CD14-positive monocyte (primary cell): ENCODE measurements around the gene SPATA6L. TPM values are rescaled to one million over a fixed set of nuclear protein-coding genes. Genes with fewer than 3 reads are reported as not detected.

Experiments
- DNase-seq, 3 donors: peaks; one replicate each; pipeline ENCODE4 v3.0.0-alpha.2; 2011 to 2022
- H2AFZ ChIP-seq: 2 replicates; pipeline ENCODE4 v1.6.0; 2012; ENCODE audit warnings: mild to moderate bottlenecking, low read depth, low read length, inconsistent platforms; ENCODE audit not compliant: insufficient read depth, poor library complexity, severe bottlenecking
- H3K27ac ChIP-seq, 2 donors: 1 replicate in 1 of 2; 2 replicates in 1 of 2; pipeline ENCODE4 v1.5.1; 2012 to 2013; ENCODE audit warnings: low read length in 2 of 2, control low read depth in 1 of 2, inconsistent platforms in 1 of 2, low read depth in 1 of 2, mild to moderate bottlenecking in 1 of 2
- H3K27me3 ChIP-seq, 2 donors: one replicate each; pipeline versions ENCODE4 v1.6.0 to v1.6.1; 2011 to 2013; ENCODE audit warnings: low read length in 2 of 2; ENCODE audit not compliant: control insufficient read depth in 2 of 2, insufficient read depth in 2 of 2
- H3K36me3 ChIP-seq, 2 donors: replicated peaks in 1 of 2; 1 replicate in 1 of 2; 2 replicates in 1 of 2; pipeline versions ENCODE4 v1.5.1 to v1.6.1; 2012 to 2013; ENCODE audit warnings: low read length in 2 of 2, control low read depth in 1 of 2, inconsistent platforms in 1 of 2, mild to moderate bottlenecking in 1 of 2; ENCODE audit not compliant: insufficient read depth in 2 of 2, control insufficient read depth in 1 of 2
- H3K4me1 ChIP-seq, 2 donors: 1 replicate in 1 of 2; 2 replicates in 1 of 2; pipeline versions ENCODE4 v1.5.1 to v1.6.1; 2012 to 2013; ENCODE audit warnings: low read length in 2 of 2, control low read depth in 1 of 2, inconsistent platforms in 1 of 2, mild to moderate bottlenecking in 1 of 2, moderate library complexity in 1 of 2; ENCODE audit not compliant: insufficient read depth in 2 of 2, control insufficient read depth in 1 of 2
- H3K4me2 ChIP-seq: replicated peaks from 2 replicates; pipeline ENCODE3; 2012; ENCODE audit warnings: low read length, moderate library complexity, mild to moderate bottlenecking; ENCODE audit not compliant: poor library complexity, severe bottlenecking; ENCODE audit errors: extremely low read depth
- H3K4me3 ChIP-seq, 3 experiments: fragments of 200-600 bp in 1 of 3; sonication (generic) in 1 of 3; replicated peaks in 1 of 3; 1 replicate in 2 of 3; 2 replicates in 1 of 3; pipeline ENCODE4 v1.5.1; 2011 to 2013; ENCODE audit warnings: low read length in 3 of 3, mild to moderate bottlenecking in 3 of 3, control low read depth in 2 of 3, low read depth in 2 of 3, inconsistent platforms in 1 of 3, moderate library complexity in 1 of 3
- H3K79me2 ChIP-seq: 2 replicates; pipeline ENCODE4 v1.6.0; 2012; ENCODE audit warnings: mild to moderate bottlenecking, control low read depth, inconsistent platforms, low read length, moderate library complexity; ENCODE audit not compliant: insufficient read depth
- H3K9ac ChIP-seq: 2 replicates; pipeline ENCODE4 v1.6.0; 2017; ENCODE audit warnings: low read length, mild to moderate bottlenecking; ENCODE audit not compliant: insufficient read depth, poor library complexity, severe bottlenecking
- H3K9me3 ChIP-seq, 2 donors: replicated peaks in 1 of 2; 1 replicate in 1 of 2; 2 replicates in 1 of 2; pipeline versions ENCODE4 v1.5.1 to v1.6.1; 2012 to 2013; ENCODE audit warnings: low read length in 2 of 2, control low read depth in 1 of 2; ENCODE audit not compliant: control insufficient read depth in 1 of 2, insufficient read depth in 1 of 2
- H4K20me1 ChIP-seq: 2 replicates; pipeline ENCODE4 v1.6.0; 2012; ENCODE audit warnings: mild to moderate bottlenecking, low read length, control low read depth, moderate library complexity; ENCODE audit not compliant: insufficient read depth
- H3K27ac Mint-ChIP-seq, 7 donors: one replicate each; pipeline ENCODE4 v1.8.0; 2020; ENCODE audit warnings: mild to moderate bottlenecking in 7 of 7, mixed read lengths in 7 of 7, moderate library complexity in 6 of 7, inconsistent platforms in 2 of 7
- H3K27me3 Mint-ChIP-seq, 3 donors: one replicate each; pipeline ENCODE4 v1.8.0; 2021 to 2022; ENCODE audit warnings: low read depth in 3 of 3, mild to moderate bottlenecking in 3 of 3, mixed read lengths in 3 of 3, moderate library complexity in 3 of 3, inconsistent platforms in 1 of 3
- H3K36me3 Mint-ChIP-seq, 2 donors: one replicate each; pipeline ENCODE4 v1.8.0; 2020; ENCODE audit warnings: mixed read lengths in 2 of 2, inconsistent platforms in 1 of 2, mild to moderate bottlenecking in 1 of 2
- H3K4me1 Mint-ChIP-seq: one replicate; pipeline ENCODE4 v1.8.0; 2020; ENCODE audit warnings: mild to moderate bottlenecking, mixed read lengths
- H3K4me3 Mint-ChIP-seq, 2 donors: one replicate each; pipeline ENCODE4 v1.8.0; 2020; ENCODE audit warnings: mild to moderate bottlenecking in 2 of 2, mixed read lengths in 2 of 2, moderate library complexity in 1 of 2
- H3K9me3 Mint-ChIP-seq, 7 donors: one replicate each; pipeline ENCODE4 v1.8.0; 2020 to 2022; ENCODE audit warnings: mixed read lengths in 7 of 7, mild to moderate bottlenecking in 6 of 7, moderate library complexity in 6 of 7, inconsistent platforms in 2 of 7
- WGBS: methylation state at CpG from one replicate; pipeline ENCODE4 v1.1.5; 2013; ENCODE audit warnings: missing lambda C conversion rate; ENCODE audit not compliant: insufficient coverage; 5-methylcytosine and 5-hydroxymethylcytosine counted together
- intact Hi-C, 2 donors: fragments of 100-400 bp; cut with micrococcal nuclease; formaldehyde crosslinking; loops; one replicate each; pipeline versions ENCODE4 v1.15.0 to v1.15.1; 2023
- polyA plus RNA-seq, 3 donors: library from polyadenylated mRNA; depleted of rRNA in 1 of 3; unstranded in 2 of 3; stranded (reverse) in 1 of 3; fragments of 300-500 nt in 2 of 3; fragments of >200 nt in 1 of 3; fragmentation: Illumina TruSeq in 2 of 3; gene quantifications; 1 replicate in 2 of 3; 2 replicates in 1 of 3; pipeline ENCODE4 v1.2.3, GENCODE V29; 2012 to 2021
- TF ChIP-seq, protein P1 (sequence below): fragments of 200-600 bp; IDR thresholded peaks from one replicate; pipeline ENCODE4 v1.8.0; 2022; ENCODE audit warnings: antibody characterized with exemption, mild to moderate bottlenecking

Gene SPATA6L
- polyA plus RNA-seq, 3 donors, result not detected

DNA sequence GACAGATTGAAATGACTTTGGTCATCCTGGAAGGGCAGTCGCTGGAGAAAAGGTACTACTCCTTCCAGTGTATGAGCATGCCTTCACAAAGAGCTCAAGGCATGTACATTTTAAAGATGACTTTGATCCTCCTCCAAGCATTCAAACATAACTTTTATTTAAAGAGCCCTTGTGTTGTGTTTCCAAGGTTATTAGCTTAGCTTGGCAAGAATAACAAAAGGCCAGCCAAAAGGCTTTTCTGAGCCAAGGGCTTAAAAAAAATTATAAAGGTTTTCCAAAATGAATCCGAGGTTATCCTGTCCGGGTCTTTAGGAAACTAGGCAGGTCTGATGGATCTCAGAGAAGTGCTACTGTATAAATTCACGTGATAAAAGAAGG lies 75.2 kb downstream of the SPATA6L start:
- 90% methylated on average over 2 of the region's 4 CpGs for WGBS
- no peak overlapping the region for H3K4me3 Mint-ChIP-seq

DNA sequence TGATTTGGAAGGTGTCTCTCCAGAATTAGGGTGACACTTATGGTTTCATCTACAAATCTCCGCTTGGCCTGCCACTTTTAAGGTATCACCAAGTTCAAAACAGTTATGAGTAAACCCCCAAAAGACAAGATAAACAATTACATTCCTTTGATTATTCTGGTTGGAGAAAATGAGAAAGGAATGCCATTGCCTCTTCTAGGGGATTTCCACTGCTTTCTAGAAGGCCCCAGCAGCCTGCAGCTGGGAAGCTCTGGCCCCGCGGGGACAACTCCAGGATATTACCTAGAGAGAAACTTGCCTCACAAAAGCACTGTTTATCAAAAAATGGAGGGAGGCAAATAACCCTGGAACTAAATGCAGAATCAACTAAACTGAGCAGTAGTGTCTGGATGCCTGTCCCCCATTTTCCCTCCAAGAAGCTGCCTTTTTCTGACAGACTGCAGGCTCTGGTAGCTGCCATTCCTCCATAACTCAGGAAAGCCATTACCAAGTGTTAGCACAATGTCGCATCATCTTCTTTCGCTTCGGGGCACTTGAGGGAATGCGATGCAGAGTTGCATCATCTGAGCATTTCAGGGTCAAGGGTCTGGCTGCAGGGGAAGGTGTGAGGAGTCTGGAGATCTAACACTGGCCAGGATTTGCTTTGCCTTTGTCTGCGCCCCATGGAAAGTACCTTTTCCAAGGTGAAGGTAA lies 75.7 kb downstream of the SPATA6L start:
- 75% methylated on average over 1 of the region's 8 CpGs for WGBS
- Mint-ChIP-seq H3K9me3 (no peaks in the 10 kb centered on the region), H3K27me3 (peaks cover 0 to 2% (median 1%) of the 10 kb centered on the region in 3 donors), H3K27ac (no peak overlapping the region), H3K4me1 (peaks cover 12% of the 10 kb centered on the region), H3K4me3 (no peak overlapping the region), H3K36me3 (no peaks in the 10 kb centered on the region)
- no peaks in the 10 kb centered on the region for H3K27me3 ChIP-seq
- no peaks in the 10 kb centered on the region for H3K79me2 ChIP-seq
- H3K27ac ChIP-seq, result no peak overlapping the region
- peaks cover 0 to 8% of the 10 kb centered on the region in 2 donors for H3K4me1 ChIP-seq
- no peak overlapping the region for H3K4me3 ChIP-seq
- TF ChIP-seq, protein P1, sequence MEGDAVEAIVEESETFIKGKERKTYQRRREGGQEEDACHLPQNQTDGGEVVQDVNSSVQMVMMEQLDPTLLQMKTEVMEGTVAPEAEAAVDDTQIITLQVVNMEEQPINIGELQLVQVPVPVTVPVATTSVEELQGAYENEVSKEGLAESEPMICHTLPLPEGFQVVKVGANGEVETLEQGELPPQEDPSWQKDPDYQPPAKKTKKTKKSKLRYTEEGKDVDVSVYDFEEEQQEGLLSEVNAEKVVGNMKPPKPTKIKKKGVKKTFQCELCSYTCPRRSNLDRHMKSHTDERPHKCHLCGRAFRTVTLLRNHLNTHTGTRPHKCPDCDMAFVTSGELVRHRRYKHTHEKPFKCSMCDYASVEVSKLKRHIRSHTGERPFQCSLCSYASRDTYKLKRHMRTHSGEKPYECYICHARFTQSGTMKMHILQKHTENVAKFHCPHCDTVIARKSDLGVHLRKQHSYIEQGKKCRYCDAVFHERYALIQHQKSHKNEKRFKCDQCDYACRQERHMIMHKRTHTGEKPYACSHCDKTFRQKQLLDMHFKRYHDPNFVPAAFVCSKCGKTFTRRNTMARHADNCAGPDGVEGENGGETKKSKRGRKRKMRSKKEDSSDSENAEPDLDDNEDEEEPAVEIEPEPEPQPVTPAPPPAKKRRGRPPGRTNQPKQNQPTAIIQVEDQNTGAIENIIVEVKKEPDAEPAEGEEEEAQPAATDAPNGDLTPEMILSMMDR, result no peak
- DNase-seq, result no peak
- H2AFZ ChIP-seq, result no peak overlapping the region
- H3K9ac ChIP-seq, result no peak overlapping the region
- H4K20me1 ChIP-seq, result no peaks in the 10 kb centered on the region
- no peaks in the 10 kb centered on the region for H3K36me3 ChIP-seq
- no peak overlapping the region for H3K4me2 ChIP-seq
- intact Hi-C loops, result no loop called here
- no peaks in the 10 kb centered on the region for H3K9me3 ChIP-seq

More for the DNA sequence above, 75.2 kb downstream of the SPATA6L start:
- no peaks in the 10 kb centered on the region for H3K79me2 ChIP-seq
- H3K27ac Mint-ChIP-seq, result no peak overlapping the region
- H3K27ac ChIP-seq, result no peak overlapping the region
- no peaks in the 10 kb centered on the region for H3K27me3 ChIP-seq
- H2AFZ ChIP-seq, result no peak overlapping the region
- no peaks in the 10 kb centered on the region for H3K36me3 Mint-ChIP-seq
- TF ChIP-seq, protein P1, result no peak
- H3K4me2 ChIP-seq, result no peak overlapping the region
- H3K9me3 Mint-ChIP-seq, result no peaks in the 10 kb centered on the region
- H3K9ac ChIP-seq, result no peak overlapping the region
- no peaks in the 10 kb centered on the region for H3K9me3 ChIP-seq
- no peaks in the 10 kb centered on the region for H3K36me3 ChIP-seq
- H3K4me3 ChIP-seq, result no peak overlapping the region
- intact Hi-C loops, result no loop called here
- DNase-seq, result no peak
- peaks cover 0 to 2% (median 1%) of the 10 kb centered on the region in 3 donors for H3K27me3 Mint-ChIP-seq
- peaks cover 12% of the 10 kb centered on the region for H3K4me1 Mint-ChIP-seq
- H4K20me1 ChIP-seq, result no peaks in the 10 kb centered on the region
- H3K4me1 ChIP-seq, result peaks cover 0 to 8% of the 10 kb centered on the region in 2 donors
